Middle frontal gyrus (tissue), 1 donor: ENCODE data around the gene WWC1.

Experiments used
- DNase-seq: peaks from one replicate; pipeline ENCODE4 v3.0.0-alpha.2; 2015; ENCODE audit warnings: low spot score; ENCODE audit errors: extremely low spot score

Gene WWC1

GRCh38 chr5:168480601-168481000 is 189.2 kb downstream of the WWC1 start:
- DNase-seq = no peak

GRCh38 chr5:168481330-168481788 is 189.9 kb downstream of the WWC1 start:
- DNase-seq = no peak

- DNase-seq = no peak
Observed at GRCh38 chr5:168482361-168482760, 190.9 kb downstream of the WWC1 start.

GRCh38 chr5:168486136-168486879 is 194.9 kb downstream of the WWC1 start, which contains the start of gene RARS1:
TSS of gene RARS1 (plus strand) at chr5:168486471. CDS start at chr5:168486499, 28 bp downstream.
- peak; percentile 95 for DNase-seq

- no peak for DNase-seq
Observed at GRCh38 chr5:168489059-168489458, 197.6 kb downstream of the WWC1 start.

GRCh38 chr5:168494057-168494555 is 202.7 kb downstream of the WWC1 start:
- DNase-seq = no peak

GRCh38 chr5:168502563-168503237 is 211.3 kb downstream of the WWC1 start:
- DNase-seq = no peak

- no peak for DNase-seq
Observed at GRCh38 chr5:168513861-168514428, 222.5 kb downstream of the WWC1 start.
